Activated T-helper 1 cell treated with anti-CD3 and anti-CD28 coated beads, Interleukin-2, amount 50 U/mL, for 16 hours (primary cell): ENCODE data around the gene COLEC11.

Experiments used
- DNase-seq, 2 donors: peaks; one replicate each; pipeline ENCODE4 v3.0.0-alpha.2; 2020; ENCODE audit warnings: low read depth in 1 of 2, low spot score in 1 of 2

Gene COLEC11

GRCh38 chr2:3670376-3670775 lies 75.5 kb downstream of the COLEC11 start:
- no peak for DNase-seq

DNA sequence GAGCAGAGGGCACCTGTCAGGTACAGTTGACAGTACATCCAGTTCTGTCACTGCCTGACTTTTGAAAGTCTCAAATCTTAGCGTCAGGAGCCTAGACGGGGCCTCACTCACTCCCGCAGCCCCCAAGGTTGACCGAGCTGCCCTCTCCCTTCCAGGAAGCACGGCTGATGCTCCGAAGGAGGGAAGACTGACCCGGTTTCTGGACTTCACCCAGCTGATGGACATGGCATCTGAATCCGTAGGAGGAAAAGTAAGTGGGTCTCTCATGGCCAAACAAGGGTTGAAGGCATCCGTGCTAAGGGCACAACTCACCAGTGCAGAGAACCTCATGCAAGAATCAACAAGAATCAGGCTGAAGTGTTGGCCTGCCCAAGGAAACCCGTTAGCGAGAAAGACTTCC lies 76.0 kb downstream of the COLEC11 start:
- DNase-seq: no peak

GRCh38 chr2:3672861-3673678 lies 78.2 kb downstream of the COLEC11 start:
- DNase-seq: no peak

DNA sequence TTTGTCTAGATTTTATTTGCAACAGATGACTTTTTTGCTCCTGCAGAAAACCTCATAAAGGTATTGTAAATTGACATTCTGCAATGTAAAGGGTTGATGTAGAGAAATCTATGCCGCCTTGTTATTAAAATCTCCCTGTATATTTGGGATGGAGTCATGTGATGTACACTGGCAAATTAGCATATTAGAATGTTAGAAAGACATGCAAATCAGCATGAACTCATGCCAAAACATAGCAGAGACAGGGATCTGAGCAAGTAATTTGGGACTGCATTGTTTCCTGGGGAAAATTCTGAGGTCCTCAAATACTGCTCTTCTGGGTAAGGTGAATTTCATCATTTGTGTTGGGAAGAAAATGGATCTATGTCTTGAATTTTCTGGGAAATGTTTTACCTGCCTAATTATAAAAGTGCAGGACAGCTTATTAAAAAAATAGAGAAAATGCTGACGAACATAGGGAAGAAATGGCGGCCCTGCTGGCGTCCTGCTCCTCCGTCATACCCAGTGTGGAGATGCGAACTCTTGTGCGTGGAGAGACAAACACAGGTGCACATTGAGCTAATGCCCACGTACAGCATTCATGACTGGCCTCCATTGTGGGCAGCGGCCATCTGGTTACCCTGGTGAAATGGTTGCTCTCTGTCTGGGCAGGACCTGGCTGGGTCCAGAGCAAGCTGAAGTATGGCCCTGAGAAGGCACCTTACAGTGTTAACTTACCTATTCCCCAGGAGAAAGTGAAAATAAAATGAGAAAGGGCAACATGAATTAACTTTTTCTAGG lies 79.3 kb downstream of the COLEC11 start:
- no peak for DNase-seq

- DNase-seq: no peak
These were observed 80.8 kb downstream of the COLEC11 start for GRCh38 chr2:3675687-3676086.

GRCh38 chr2:3677436-3677835 lies 82.5 kb downstream of the COLEC11 start:
- no peak for DNase-seq

DNA sequence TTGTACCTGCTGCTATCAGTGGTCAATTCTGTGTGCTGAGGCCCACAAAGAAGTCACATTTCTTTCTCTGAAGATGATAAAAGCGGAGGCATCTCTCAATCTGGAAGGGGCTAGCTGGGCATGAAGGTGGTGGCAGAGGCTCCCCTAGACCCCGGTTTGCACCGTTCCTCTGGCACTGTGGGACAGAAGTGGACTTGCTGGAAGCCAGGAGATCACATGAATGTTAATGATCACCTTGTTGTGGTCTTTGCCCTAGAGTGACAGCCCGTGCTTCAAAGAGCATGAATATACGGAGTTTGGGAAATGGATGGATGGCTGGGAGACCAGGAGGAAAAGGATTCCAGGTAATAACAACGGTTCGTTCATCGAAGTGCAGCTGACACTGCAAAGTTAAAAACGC lies 83.3 kb downstream of the COLEC11 start:
- no peak for DNase-seq

- no peak for DNase-seq
These were observed 84.3 kb downstream of the COLEC11 start for GRCh38 chr2:3679180-3679579.

- DNase-seq: no peak
These were observed 84.9 kb downstream of the COLEC11 start for GRCh38 chr2:3679616-3680393.

DNA sequence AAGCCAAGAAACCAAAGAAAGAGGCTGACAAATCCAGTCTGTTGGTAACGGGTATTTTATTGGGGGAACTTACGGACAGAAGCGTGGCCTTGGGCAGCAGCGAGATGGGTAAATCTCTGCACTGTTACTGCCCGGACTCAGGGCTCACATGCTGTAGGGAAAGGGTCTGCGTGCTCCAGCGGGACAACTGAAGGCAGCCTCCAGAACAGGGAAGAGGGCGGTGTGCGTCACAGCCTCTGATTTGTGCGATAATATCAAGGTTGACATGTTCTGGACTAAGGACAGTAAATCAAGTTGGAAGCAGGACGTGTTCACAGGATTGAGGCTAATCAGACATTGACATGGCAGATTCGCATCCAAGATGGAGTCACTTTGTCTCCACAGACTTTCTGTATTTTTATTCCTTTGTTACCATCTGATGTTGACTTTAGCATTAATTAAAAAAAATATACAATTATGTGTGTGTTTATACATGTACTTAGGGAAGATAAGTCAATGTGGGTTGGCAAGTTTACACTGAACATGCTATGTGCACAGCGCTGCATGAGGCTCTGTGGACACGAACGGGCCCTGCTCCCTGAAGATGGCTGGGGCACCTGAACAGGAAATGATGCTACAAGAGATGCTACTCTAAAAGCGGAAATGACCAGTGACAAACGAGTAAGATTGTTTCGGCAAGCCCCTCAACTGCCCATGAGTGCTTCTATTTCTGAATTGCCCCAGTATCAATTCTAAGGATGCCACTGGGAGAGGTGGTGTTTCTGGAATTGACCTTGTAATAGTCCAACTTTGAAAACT lies 85.8 kb downstream of the COLEC11 start:
- DNase-seq: no peak

DNA sequence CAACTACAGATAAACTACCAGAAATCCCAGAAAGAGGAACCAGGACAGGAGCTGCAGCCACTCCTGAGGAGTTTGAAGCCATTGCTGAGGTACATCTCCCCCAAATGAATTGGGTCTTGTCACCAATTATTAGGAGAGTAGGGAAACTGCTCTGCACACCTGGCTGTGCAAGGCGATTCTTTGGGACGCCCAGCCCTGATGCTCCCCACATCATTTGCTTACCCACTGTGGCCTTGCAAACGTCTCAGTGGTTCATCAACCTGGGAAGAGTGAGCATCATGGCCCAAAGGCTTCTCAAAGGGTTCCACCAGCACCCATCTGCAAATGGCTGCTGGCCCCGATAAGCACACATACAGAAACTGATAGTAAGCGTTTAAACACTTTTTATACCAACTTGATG lies 86.7 kb downstream of the COLEC11 start:
- no peak for DNase-seq

DNA sequence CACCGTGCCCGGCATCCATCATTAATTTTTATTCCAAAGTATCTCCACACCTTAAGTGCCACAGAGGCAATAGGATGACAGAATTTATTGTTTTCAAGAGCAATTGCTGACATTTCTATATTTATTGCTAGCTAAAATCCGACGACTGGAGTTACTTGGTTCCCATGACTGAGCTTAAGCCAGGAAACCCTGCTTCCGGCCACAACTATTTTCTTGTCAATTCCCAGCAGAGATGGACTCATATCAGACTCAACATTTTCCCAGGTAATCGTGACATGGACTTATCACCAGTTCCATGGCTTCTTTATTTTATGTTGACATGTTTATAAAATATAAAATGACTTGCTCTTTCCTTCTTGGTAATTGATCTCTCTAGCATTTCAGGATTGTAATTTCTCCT lies 87.9 kb downstream of the COLEC11 start:
- no peak for DNase-seq

DNA sequence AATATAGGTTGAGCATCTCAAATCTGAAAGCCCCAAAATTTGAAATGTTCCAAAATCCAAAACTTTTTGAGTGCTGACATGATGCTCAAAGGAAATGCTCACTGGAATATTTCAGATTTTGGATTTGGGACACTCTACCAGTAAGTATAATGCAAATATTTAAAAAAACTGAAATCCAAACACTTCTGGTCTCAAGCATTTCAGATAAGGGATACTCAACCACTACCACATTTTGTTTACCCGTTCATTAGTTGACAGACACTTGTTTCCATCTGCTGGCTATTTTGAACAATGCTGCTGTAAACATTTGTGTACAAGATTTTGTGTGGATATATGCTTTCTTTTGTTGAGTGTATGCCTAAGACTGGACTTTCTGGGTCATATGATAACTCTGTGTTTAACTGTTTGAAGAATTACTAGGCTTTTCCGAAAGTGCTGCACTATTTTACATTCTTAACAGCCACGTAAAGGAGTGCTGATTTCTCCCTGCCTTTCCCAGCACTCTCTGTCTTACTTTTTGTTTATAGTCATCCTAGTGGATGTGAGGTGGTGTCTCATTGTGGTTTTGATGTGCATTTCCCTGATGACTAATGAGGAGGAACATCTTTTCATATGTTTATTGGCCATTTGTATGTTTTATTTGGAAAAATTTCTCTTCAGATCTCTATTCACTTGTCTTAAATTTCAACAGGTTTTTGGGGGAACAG lies 89.0 kb downstream of the COLEC11 start:
- DNase-seq: no peak

GRCh38 chr2:3689998-3690748 lies 95.3 kb downstream of the COLEC11 start:
- no peak for DNase-seq

GRCh38 chr2:3692375-3692774 lies 97.5 kb downstream of the COLEC11 start:
- no peak for DNase-seq
